H1 (cell line): ENCODE measurements around the gene RIMS1. TPM values are rescaled to one million over a fixed set of nuclear protein-coding genes. Genes with fewer than 3 reads are reported as not detected.

Source experiments
- CTCF ChIA-PET: fragments of 300-600 bp; sonication (Branson Sonifier 250); formaldehyde crosslinking; loops from one replicate; lab custom pipeline; 2021; ENCODE audit not compliant: partially characterized antibody; lab: Charles Lee
- POLR2A ChIA-PET: fragments of 300-600 bp; sonication (Branson Sonifier 250); formaldehyde crosslinking; loops from one replicate; lab custom pipeline; 2021; ENCODE audit warnings: inconsistent platforms; ENCODE audit not compliant: partially characterized antibody; lab: Charles Lee
- DNase-seq, 2 experiments: peaks; one replicate each; pipeline versions ENCODE4 v3.0.0 to v3.0.0-alpha.2; 2010 to 2022; ENCODE audit warnings: low spot score in 2 of 2, low read depth in 1 of 2, mixed read lengths in 1 of 2
- FAIRE-seq: peaks from 2 replicates; lab custom pipeline; 2011; peaks lifted over from hg19 to GRCh38; lab: Jason Lieb, UNC
- H2AFZ ChIP-seq: 2 replicates; pipeline ENCODE4 v1.8.1; 2012; ENCODE audit warnings: low read length, inconsistent platforms
- H2AK5ac ChIP-seq: 2 replicates; pipeline ENCODE4 v1.6.1; 2013; ENCODE audit warnings: low read depth, low read length
- H2BK120ac ChIP-seq: replicated peaks from 2 replicates; pipeline ENCODE3; 2013; ENCODE audit warnings: low read depth, low read length, inconsistent platforms
- H2BK12ac ChIP-seq: 2 replicates; pipeline ENCODE4 v1.6.1; 2013; ENCODE audit warnings: low read depth, low read length
- H2BK15ac ChIP-seq: 2 replicates; pipeline ENCODE4 v1.6.1; 2013; ENCODE audit warnings: low read length
- H2BK20ac ChIP-seq: 2 replicates; pipeline ENCODE4 v1.6.1; 2013; ENCODE audit warnings: low read length
- H2BK5ac ChIP-seq: 2 replicates; pipeline ENCODE4 v1.6.1; 2013; ENCODE audit warnings: low read depth, low read length
- H3K14ac ChIP-seq: 2 replicates; pipeline ENCODE4 v1.6.1; 2013; ENCODE audit warnings: inconsistent platforms; ENCODE audit not compliant: insufficient read length
- H3K18ac ChIP-seq: 2 replicates; pipeline ENCODE4 v1.6.1; 2013; ENCODE audit warnings: low read length; ENCODE audit errors: extremely low read depth
- H3K23ac ChIP-seq: 2 replicates; pipeline ENCODE4 v1.6.1; 2013; ENCODE audit warnings: inconsistent platforms; ENCODE audit not compliant: insufficient read length
- H3K23me2 ChIP-seq: 2 replicates; pipeline ENCODE4 v1.6.1; 2013; ENCODE audit warnings: low read depth, low read length
- H3K27ac ChIP-seq: 2 replicates; pipeline ENCODE4 v1.6.1; 2011; ENCODE audit warnings: low read depth, low read length, inconsistent platforms
- H3K27me3 ChIP-seq, 4 experiments: replicated peaks in 1 of 4; 1 replicate in 1 of 4; 2 replicates in 3 of 4; pipeline versions ENCODE4 v1.6.1 to v1.8.1; 2011 to 2013; ENCODE audit warnings: low read length in 3 of 4, mild to moderate bottlenecking in 3 of 4, inconsistent platforms in 2 of 4, mixed read lengths in 2 of 4, moderate library complexity in 1 of 4; ENCODE audit not compliant: control insufficient read depth in 3 of 4, insufficient read depth in 3 of 4; ENCODE audit errors: extremely low read depth in 1 of 4
- H3K36me3 ChIP-seq, 4 experiments: 2 replicates each; pipeline versions ENCODE4 v1.6.1 to v1.8.1; 2011 to 2013; ENCODE audit warnings: mild to moderate bottlenecking in 4 of 4, low read length in 3 of 4, moderate library complexity in 2 of 4, control low read depth in 1 of 4, inconsistent platforms in 1 of 4; ENCODE audit not compliant: insufficient read depth in 4 of 4, control insufficient read depth in 2 of 4
- H3K4ac ChIP-seq: replicated peaks from 2 replicates; pipeline ENCODE3; 2013; ENCODE audit warnings: low read length, low read depth, mixed read lengths, inconsistent platforms; ENCODE audit not compliant: insufficient read length
- H3K4me1 ChIP-seq, 4 experiments: replicated peaks in 1 of 4; 1 replicate in 1 of 4; 2 replicates in 3 of 4; pipeline versions ENCODE4 v1.6.1 to v1.8.1; 2011 to 2013; ENCODE audit warnings: low read length in 3 of 4, inconsistent platforms in 2 of 4, mixed read lengths in 1 of 4; ENCODE audit not compliant: insufficient read depth in 4 of 4, control insufficient read depth in 3 of 4
- H3K4me2 ChIP-seq, 2 experiments: 2 replicates each; pipeline versions ENCODE4 v1.6.1 to v1.8.1; 2011 to 2013; ENCODE audit warnings: low read depth in 2 of 2, low read length in 2 of 2, control low read depth in 1 of 2, inconsistent platforms in 1 of 2, mild to moderate bottlenecking in 1 of 2; ENCODE audit not compliant: insufficient read depth in 1 of 2
- H3K4me3 ChIP-seq, 4 experiments: fragments of 200-600, 300-600 bp in 1 of 4; sonication (generic), shearing (Covaris generic), sonication (Bioruptor Twin) in 1 of 4; 2 replicates each; pipeline versions ENCODE4 v1.5.1 to v1.8.1; 2011 to 2016; ENCODE audit warnings: low read length in 4 of 4, low read depth in 3 of 4, control low read depth in 2 of 4, inconsistent platforms in 2 of 4, mild to moderate bottlenecking in 2 of 4, mixed read lengths in 1 of 4, moderate library complexity in 1 of 4; ENCODE audit not compliant: insufficient read depth in 2 of 4; ENCODE audit errors: extremely low read depth in 1 of 4
- H3K56ac ChIP-seq: replicated peaks from 2 replicates; pipeline ENCODE3; 2013; ENCODE audit warnings: low read depth, mild to moderate bottlenecking, mixed read lengths, low read length, inconsistent platforms; ENCODE audit not compliant: insufficient read length
- H3K79me1 ChIP-seq: 2 replicates; pipeline ENCODE4 v1.6.1; 2013; ENCODE audit warnings: low read depth, low read length, control low read depth
- H3K79me2 ChIP-seq, 2 experiments: 2 replicates each; pipeline versions ENCODE4 v1.6.1 to v1.8.1; 2012 to 2013; ENCODE audit warnings: low read length in 2 of 2, mild to moderate bottlenecking in 2 of 2, inconsistent platforms in 1 of 2; ENCODE audit not compliant: insufficient read depth in 2 of 2, control insufficient read depth in 1 of 2
- H3K9ac ChIP-seq, 4 experiments: replicated peaks in 1 of 4; 1 replicate in 1 of 4; 2 replicates in 3 of 4; pipeline versions ENCODE4 v1.6.1 to v1.8.1; 2011 to 2013; ENCODE audit warnings: low read depth in 3 of 4, low read length in 3 of 4, control low read depth in 2 of 4, mild to moderate bottlenecking in 2 of 4, moderate library complexity in 2 of 4, inconsistent platforms in 1 of 4; ENCODE audit errors: extremely low read depth in 1 of 4
- H3K9me3 ChIP-seq, 2 experiments: 2 replicates each; pipeline versions ENCODE4 v1.6.1 to v1.8.1; 2012 to 2013; ENCODE audit warnings: mild to moderate bottlenecking in 2 of 2, moderate library complexity in 2 of 2, control low read depth in 1 of 2, inconsistent platforms in 1 of 2, low read depth in 1 of 2, low read length in 1 of 2, mixed read lengths in 1 of 2; ENCODE audit not compliant: insufficient read depth in 2 of 2
- H4K20me1 ChIP-seq, 2 experiments: replicated peaks in 1 of 2; 2 replicates each; pipeline versions ENCODE3 to v1.8.1; 2011 to 2013; ENCODE audit warnings: inconsistent platforms in 2 of 2, low read length in 2 of 2, mild to moderate bottlenecking in 1 of 2; ENCODE audit not compliant: insufficient read depth in 2 of 2, control insufficient read depth in 1 of 2
- H4K5ac ChIP-seq: 2 replicates; pipeline ENCODE4 v1.6.1; 2013; ENCODE audit warnings: low read length, low read depth, mixed read lengths, inconsistent platforms; ENCODE audit not compliant: insufficient read length
- H4K8ac ChIP-seq: 2 replicates; pipeline ENCODE4 v1.8.0; 2013; ENCODE audit warnings: mild to moderate bottlenecking, moderate library complexity, low read length, inconsistent platforms; ENCODE audit not compliant: insufficient read depth; ENCODE audit errors: extremely low read depth
- H4K91ac ChIP-seq: replicated peaks from 2 replicates; pipeline ENCODE3; 2013; ENCODE audit warnings: low read length, mixed read lengths, inconsistent platforms; ENCODE audit not compliant: insufficient read length
- CREB1 ChIP-seq: IDR thresholded peaks from 2 replicates; pipeline ENCODE4 v1.6.1; 2012; ENCODE audit warnings: inconsistent platforms
- RFX5 ChIP-seq: IDR thresholded peaks from 2 replicates; pipeline ENCODE4 v1.6.1; 2011; ENCODE audit warnings: low read depth, low read length, improper control_type of control experiment, borderline replicate concordance
- polyA plus RNA-seq, 7 experiments: library from polyadenylated mRNA; depleted of rRNA in 3 of 7; stranded (reverse) in 5 of 7; unstranded in 2 of 7; fragments of >200 nt in 5 of 7; fragments of 200-250 nt in 2 of 7; gene quantifications; 1 replicate in 5 of 7; 2 replicates in 1 of 7; 4 replicates in 1 of 7; pipeline versions ENCODE4 v1.2.1 to v1.2.3, GENCODE V29; 2011 to 2013; ENCODE audit warnings: missing spikeins in 2 of 7, mixed read lengths in 2 of 7
- total RNA-seq: library from RNA; stranded (reverse); fragmentation: NEBNext Ultra II Directional; extraction: Animal tissue kit (Norgen Biotek cat#: 25700); gene quantifications from 2 replicates; pipeline ENCODE4 v1.2.1, GENCODE V29; 2021

The RIMS1 gene
- total and polyA plus RNA-seq, 2 of the 8 experiments (the other 6 are each of a cell fraction or from before 2014, with no cell fraction given): 0.63 to 2.3 TPM

GRCh38 chr6:72081871-72082270 lies 195.5 kb downstream of the RIMS1 start:
- H2AK5ac ChIP-seq: no peak overlapping the region
- H3K27me3 ChIP-seq: no peaks in the 10 kb centered on the region
- DNase-seq (no peak), FAIRE-seq (no peak)
- H2BK120ac ChIP-seq: no peak overlapping the region
- H2BK5ac ChIP-seq: no peak overlapping the region
- no peak overlapping the region for H3K4me3 ChIP-seq
- H3K9me3 ChIP-seq: no peaks in the 10 kb centered on the region
- H2BK15ac ChIP-seq: no peak overlapping the region
- no peak overlapping the region for H4K5ac ChIP-seq
- no peaks in the 10 kb centered on the region for H3K36me3 ChIP-seq
- no peak overlapping the region for H3K9ac ChIP-seq
- H4K8ac ChIP-seq: no peak overlapping the region
- no peak overlapping the region for H3K56ac ChIP-seq
- no peaks in the 10 kb centered on the region for H3K79me1 ChIP-seq
- ChIA-PET CTCF (interaction anchor here (0.7 to 1.7 kb wide), 2 partner anchors 23 to 47 kb away, joined by 3 to 4 read pairs; no protein-coding TSS in a partner anchor), POLR2A (no interaction called here)
- H2AFZ ChIP-seq: no peak overlapping the region
- peaks cover 0 to 4% (median 0%) of the 10 kb centered on the region in 4 experiments; a peak in 3 of 7 replicates for H3K4me1 ChIP-seq
- H3K23me2 ChIP-seq: no peaks in the 10 kb centered on the region
- no peak overlapping the region for H4K91ac ChIP-seq
- no peak overlapping the region for H2BK20ac ChIP-seq
- H2BK12ac ChIP-seq: no peak overlapping the region
- H3K4ac ChIP-seq: no peak overlapping the region
- no peaks in the 10 kb centered on the region for H3K79me2 ChIP-seq
- H3K27ac ChIP-seq: no peak overlapping the region
- H3K18ac ChIP-seq: no peak overlapping the region
- no peaks in the 10 kb centered on the region for H4K20me1 ChIP-seq
- no peak overlapping the region for H3K14ac ChIP-seq
- no peak overlapping the region for H3K4me2 ChIP-seq
- no peak overlapping the region for H3K23ac ChIP-seq
- TF ChIP-seq RFX5 (no peak), CREB1 (no peak)
